ENCODE data around the gene RANBP17.

- no peak for TF ChIP-seq SUZ12 (IDR thresholded peaks at IDR 0.05)
- no peak for TF ChIP-seq FOXA1 (IDR thresholded peaks at IDR 0.05)
- TF ChIP-seq ELF4 (IDR thresholded peaks at IDR 0.05) = no peak
- no peak for TF ChIP-seq HDGF (IDR thresholded peaks at IDR 0.05; ENCODE audit: borderline replicate concordance)
- TF ChIP-seq SP1 (IDR thresholded peaks at IDR 0.05) = no peak
- TF ChIP-seq LEF1 (IDR thresholded peaks at IDR 0.05; ENCODE audit: borderline replicate concordance) = no peak
- TF ChIP-seq NFRKB (IDR thresholded peaks at IDR 0.05) = no peak
- TF ChIP-seq CTBP1 (IDR thresholded peaks at IDR 0.05; ENCODE audit: borderline replicate concordance) = no peak
- TF ChIP-seq BHLHE40 (IDR thresholded peaks at IDR 0.05; ENCODE audit: borderline replicate concordance) = no peak
- TF ChIP-seq FOXM1 (IDR thresholded peaks at IDR 0.05; ENCODE audit: borderline replicate concordance) = no peak
- TF ChIP-seq FOXK2 (IDR thresholded peaks at IDR 0.05) = no peak
- no peak for TF ChIP-seq ZNF384 (IDR thresholded peaks at IDR 0.05)
- TF ChIP-seq TARDBP (IDR thresholded peaks at IDR 0.05) = no peak
Observed at GRCh38 chr5:170874017-170874416, 12.2 kb downstream of the RANBP17 start.

All from HEK293T (cell line).